Stomach smooth muscle (tissue), 2 donors: ENCODE measurements around the gene SIK3.
"Not testable (repeated sequence)": the region's sequence is repeated elsewhere in the genome, so short reads cannot be mapped to it uniquely, and the experiment has no call there.

ENCODE experiments used
- H3K27ac ChIP-seq: one replicate; pipeline ENCODE4 v1.7.0; 2013; ENCODE audit warnings: mild to moderate bottlenecking, low read length, inconsistent platforms
- H3K27me3 ChIP-seq, 2 donors: one replicate each; pipeline ENCODE4 v1.7.0; 2013; ENCODE audit warnings: low read length in 2 of 2; ENCODE audit not compliant: insufficient read depth in 2 of 2, control insufficient read depth in 1 of 2
- H3K36me3 ChIP-seq, 2 donors: one replicate each; pipeline ENCODE4 v1.7.0; 2013; ENCODE audit warnings: low read length in 2 of 2; ENCODE audit not compliant: control insufficient read depth in 2 of 2, insufficient read depth in 2 of 2
- H3K4me1 ChIP-seq: one replicate; pipeline ENCODE4 v1.7.0; 2013; ENCODE audit warnings: low read length; ENCODE audit not compliant: control insufficient read depth, insufficient read depth
- H3K4me3 ChIP-seq, 2 donors: one replicate each; pipeline ENCODE4 v1.7.0; 2013; ENCODE audit warnings: low read length in 2 of 2
- H3K9ac ChIP-seq, 2 donors: one replicate each; pipeline ENCODE4 v1.7.0; 2013; ENCODE audit warnings: low read length in 2 of 2, mild to moderate bottlenecking in 1 of 2
- H3K9me3 ChIP-seq, 2 donors: one replicate each; pipeline ENCODE4 v1.7.0; 2013; ENCODE audit warnings: low read length in 2 of 2; ENCODE audit not compliant: control insufficient read depth in 2 of 2
- donor health status: healthy.
- donor health status: Pancreatic carcinoma.

Gene SIK3

GRCh38 chr11:117098269-117099232 is at the start of gene SIK3:
SIK3 (minus strand) TSS chr11:117098428; CDS start chr11:117098415, 13 bp downstream.
- Histone ChIP-seq H3K9ac (peak within 1 kb of the TSS; percentile 93), H3K4me1 (peaks cover 33% of the 10 kb centered on the region), H3K27ac (peak within 1 kb of the TSS; percentile 100), H3K4me3 (peak within 1 kb of the TSS; percentile 89 to 91), H3K9me3 (no peaks in the 10 kb centered on the region), H3K36me3 (no peaks in the 10 kb centered on the region), H3K27me3 (no peaks in the 10 kb centered on the region)

GRCh38 chr11:117146521-117146920 is 48.3 kb upstream of the SIK3 start:
- Histone ChIP-seq H3K36me3 (peaks cover 4% of the 10 kb centered on the region in 2 donors), H3K27ac (peak overlapping the region; percentile 31), H3K9me3 (no peaks in the 10 kb centered on the region), H3K27me3 (no peaks in the 10 kb centered on the region), H3K4me1 (peaks cover 9% of the 10 kb centered on the region), H3K4me3 (peak overlapping the region in 1 of 2 donors; percentile 96), H3K9ac (no peak overlapping the region)

- H3K36me3 ChIP-seq, result peaks cover 4% of the 10 kb centered on the region in 2 donors
- no peaks in the 10 kb centered on the region for H3K27me3 ChIP-seq
- H3K9ac ChIP-seq, result peak overlapping the region; percentile 87 to 99
- H3K9me3 ChIP-seq, result no peaks in the 10 kb centered on the region
- H3K4me1 ChIP-seq, result peaks cover 9% of the 10 kb centered on the region
- peak overlapping the region; percentile 96 to 99 for H3K4me3 ChIP-seq
- peak overlapping the region; percentile 89 for H3K27ac ChIP-seq
Measured at GRCh38 chr11:117145393-117145761, 47.1 kb upstream of the SIK3 start.

GRCh38 chr11:117144477-117145392 is 46.5 kb upstream of the SIK3 start:
- peak overlapping the region; percentile 87 to 99 for H3K9ac ChIP-seq
- peaks cover 9% of the 10 kb centered on the region for H3K4me1 ChIP-seq
- H3K36me3 ChIP-seq, result peaks cover 4% of the 10 kb centered on the region in 2 donors
- no peaks in the 10 kb centered on the region for H3K9me3 ChIP-seq
- peak overlapping the region; percentile 96 to 99 for H3K4me3 ChIP-seq
- peak overlapping the region; percentile 89 for H3K27ac ChIP-seq
- no peaks in the 10 kb centered on the region for H3K27me3 ChIP-seq

- Histone ChIP-seq H3K36me3 (peaks cover 4% of the 10 kb centered on the region in 2 donors), H3K27ac (peak within 1 kb of the TSS; percentile 89), H3K27me3 (no peaks in the 10 kb centered on the region), H3K9me3 (no peaks in the 10 kb centered on the region), H3K9ac (peak within 1 kb of the TSS; percentile 87 to 99), H3K4me3 (peak within 1 kb of the TSS; percentile 96 to 99), H3K4me1 (peaks cover 11% of the 10 kb centered on the region)
Measured at GRCh38 chr11:117143871-117144476, 45.7 kb upstream of the SIK3 start, which contains the start of gene PAFAH1B2. PAFAH1B2 (plus strand) TSS chr11:117144287; CDS start chr11:117152448, 8,161 bp downstream.

GRCh38 chr11:117143390-117143789 is 45.2 kb upstream of the SIK3 start:
- Histone ChIP-seq H3K27me3 (no peaks in the 10 kb centered on the region), H3K4me1 (peaks cover 11% of the 10 kb centered on the region), H3K4me3 (peak overlapping the region; percentile 96 to 99), H3K36me3 (peaks cover 4% of the 10 kb centered on the region in 2 donors), H3K9ac (peak overlapping the region; percentile 84 to 99), H3K27ac (peak overlapping the region; percentile 89), H3K9me3 (no peaks in the 10 kb centered on the region)

- H3K4me1 ChIP-seq, H3K36me3 ChIP-seq, H3K9ac ChIP-seq, H3K9me3 ChIP-seq, H3K27ac ChIP-seq, H3K27me3 ChIP-seq, H3K4me3 ChIP-seq: not testable (repeated sequence)
Measured at GRCh38 chr11:117137223-117138086, 39.2 kb upstream of the SIK3 start.

- not testable (repeated sequence) for H3K27me3 ChIP-seq, H3K4me1 ChIP-seq, H3K9ac ChIP-seq, H3K4me3 ChIP-seq, H3K9me3 ChIP-seq, H3K36me3 ChIP-seq, H3K27ac ChIP-seq
Measured at GRCh38 chr11:117134979-117135378, 36.8 kb upstream of the SIK3 start.

- no peak overlapping the region for H3K4me3 ChIP-seq
- no peak overlapping the region for H3K27ac ChIP-seq
- peaks cover 2% of the 10 kb centered on the region for H3K4me1 ChIP-seq
- H3K9me3 ChIP-seq, result no peaks in the 10 kb centered on the region
- no peaks in the 10 kb centered on the region for H3K36me3 ChIP-seq
- no peak overlapping the region for H3K9ac ChIP-seq
- H3K27me3 ChIP-seq, result no peaks in the 10 kb centered on the region
Measured at GRCh38 chr11:117134431-117134830, 36.2 kb upstream of the SIK3 start.
